Mesendoderm (in vitro differentiated cells): ENCODE results near the gene SLC4A5. TPM values are rescaled to one million over a fixed set of nuclear protein-coding genes. Genes with fewer than 3 reads are reported as not detected.

ENCODE experiments used
- DNase-seq: peaks from one replicate; pipeline ENCODE4 v3.0.0; 2013
- H2AK5ac ChIP-seq: 2 replicates; pipeline ENCODE4 v1.6.1; 2013; ENCODE audit warnings: low read length, inconsistent platforms
- H2BK120ac ChIP-seq: 2 replicates; pipeline ENCODE4 v1.6.1; 2013; ENCODE audit warnings: low read depth, mild to moderate bottlenecking, low read length, moderate library complexity, mixed read lengths
- H2BK15ac ChIP-seq: replicated peaks from 2 replicates; pipeline ENCODE4 v1.6.1; 2013; ENCODE audit warnings: low read depth, mild to moderate bottlenecking, moderate library complexity
- H2BK5ac ChIP-seq: 2 replicates; pipeline ENCODE4 v1.6.1; 2013; ENCODE audit warnings: low read length, inconsistent platforms
- H3K18ac ChIP-seq: 2 replicates; pipeline ENCODE4 v1.6.1; 2013; ENCODE audit warnings: mild to moderate bottlenecking, low read length, mixed read lengths
- H3K23ac ChIP-seq: one replicate; pipeline ENCODE4 v1.6.1; 2013; ENCODE audit warnings: low read length
- H3K27ac ChIP-seq: 2 replicates; pipeline ENCODE4 v1.5.1; 2013; ENCODE audit warnings: low read depth, mild to moderate bottlenecking, inconsistent platforms, low read length, moderate library complexity
- H3K27me3 ChIP-seq: 2 replicates; pipeline ENCODE4 v1.6.1; 2013; ENCODE audit warnings: low read length, control low read depth, mild to moderate bottlenecking, inconsistent platforms; ENCODE audit not compliant: insufficient read depth, poor library complexity
- H3K36me3 ChIP-seq: 2 replicates; pipeline ENCODE4 v1.6.1; 2013; ENCODE audit warnings: low read length, inconsistent platforms; ENCODE audit not compliant: control insufficient read depth, insufficient read depth
- H3K4ac ChIP-seq: one replicate; pipeline ENCODE4 v1.6.1; 2013; ENCODE audit warnings: low read depth, mild to moderate bottlenecking, low read length, moderate library complexity
- H3K4me1 ChIP-seq: 2 replicates; pipeline ENCODE4 v1.6.1; 2013; ENCODE audit warnings: low read depth, low read length, inconsistent platforms; ENCODE audit not compliant: control insufficient read depth
- H3K4me2 ChIP-seq: 2 replicates; pipeline ENCODE4 v1.6.1; 2013; ENCODE audit warnings: low read length
- H3K4me3 ChIP-seq: 2 replicates; pipeline ENCODE4 v1.5.1; 2013; ENCODE audit warnings: mild to moderate bottlenecking, low read length
- H3K56ac ChIP-seq: one replicate; pipeline ENCODE4 v1.6.1; 2013; ENCODE audit warnings: low read length
- H3K79me1 ChIP-seq: 2 replicates; pipeline ENCODE4 v1.6.1; 2013; ENCODE audit warnings: low read length, inconsistent platforms
- H3K79me2 ChIP-seq: 2 replicates; pipeline ENCODE4 v1.6.1; 2013; ENCODE audit warnings: mild to moderate bottlenecking, low read length; ENCODE audit not compliant: control insufficient read depth, insufficient read depth
- H3K9ac ChIP-seq: 2 replicates; pipeline ENCODE4 v1.6.1; 2013; ENCODE audit warnings: low read length, inconsistent platforms
- H4K5ac ChIP-seq: one replicate; pipeline ENCODE4 v1.6.1; 2013; ENCODE audit warnings: low read length
- H4K8ac ChIP-seq: one replicate; pipeline ENCODE4 v1.6.1; 2013; ENCODE audit warnings: low read depth, mild to moderate bottlenecking, control low read depth, low read length, moderate library complexity
- WGBS: extraction: QIAGEN DNeasy Blood & Tissue Kit; methylation state at CpG from one replicate; pipeline ENCODE4 v1.1.7; 2013; ENCODE audit warnings: low lambda C conversion rate, missing lambda C conversion rate; ENCODE audit not compliant: insufficient coverage; ENCODE audit errors: extremely low coverage; 5-methylcytosine and 5-hydroxymethylcytosine counted together
- small RNA-seq: library from polyadenylated mRNA; stranded (forward); fragments of <200 nt; extraction: miRNeasy Mini kit (QIAGEN cat#:217004); gene quantifications from one replicate; pipeline ENCODE3, GENCODE V24; 2013; ENCODE audit not compliant: insufficient read depth

The SLC4A5 gene

DNA sequence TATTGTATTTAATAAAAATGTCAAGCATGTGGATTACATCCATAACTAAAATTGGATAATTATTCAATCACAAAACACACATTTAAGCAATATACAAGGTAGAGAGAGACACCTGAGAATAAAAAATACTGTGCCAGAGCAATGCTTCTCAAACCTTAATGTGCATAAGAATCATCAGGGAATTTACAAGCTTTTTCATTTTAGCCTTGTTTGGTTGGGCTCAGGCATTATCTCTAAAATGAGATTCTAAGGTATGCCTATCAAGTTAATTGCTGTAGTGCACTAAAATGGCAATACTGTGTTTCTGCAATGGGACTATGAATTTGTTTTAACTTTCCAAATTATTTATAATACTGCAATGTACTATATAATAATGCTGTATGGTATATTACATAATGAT, 165.5 kb downstream of the SLC4A5 start:
- H2BK120ac ChIP-seq: no peak overlapping the region
- H4K5ac ChIP-seq: no peak overlapping the region
- no peak overlapping the region for H3K23ac ChIP-seq
- peak overlapping the region; percentile 64 for H3K4me2 ChIP-seq
- no peak overlapping the region for H3K27ac ChIP-seq
- no peak for DNase-seq
- H4K8ac ChIP-seq: no peak overlapping the region
- H3K4me1 ChIP-seq: no peaks in the 10 kb centered on the region
- H3K4me3 ChIP-seq: peak overlapping the region; percentile 73
- peak overlapping the region; percentile 94 for H3K9ac ChIP-seq
- no peaks in the 10 kb centered on the region for H3K27me3 ChIP-seq
- no peak overlapping the region for H2BK15ac ChIP-seq
- H2AK5ac ChIP-seq: no peak overlapping the region
- peaks cover 36% of the 10 kb centered on the region for H3K79me2 ChIP-seq
- no peaks in the 10 kb centered on the region for H3K36me3 ChIP-seq
- no peak overlapping the region for H3K18ac ChIP-seq
- H3K79me1 ChIP-seq: peaks cover 2% of the 10 kb centered on the region
- no peak overlapping the region for H3K4ac ChIP-seq
- no peak overlapping the region for H2BK5ac ChIP-seq
- peak overlapping the region; percentile 93 for H3K56ac ChIP-seq

DNA sequence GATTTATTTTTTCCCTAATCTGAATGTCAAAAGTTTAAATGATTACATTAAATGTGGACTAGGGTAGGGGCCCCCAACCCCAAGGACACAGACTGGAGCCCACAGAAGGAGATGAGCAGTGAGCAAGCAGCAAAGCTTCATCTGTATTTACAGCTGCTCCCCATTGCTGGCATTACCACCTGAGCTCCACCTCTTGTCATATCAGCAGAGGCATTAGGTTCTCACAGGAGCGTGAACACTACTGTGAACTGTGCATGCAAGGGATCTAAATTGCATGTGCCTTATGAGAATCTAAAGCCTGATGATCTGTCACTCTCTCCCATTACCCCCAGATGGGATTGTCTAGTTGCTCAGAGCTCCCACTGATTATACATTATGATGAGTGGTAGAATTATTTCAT, 168.3 kb downstream of the SLC4A5 start:
- DNase-seq: no peak
- no peak overlapping the region for H4K8ac ChIP-seq
- H3K4me1 ChIP-seq: no peaks in the 10 kb centered on the region
- H3K56ac ChIP-seq: no peak overlapping the region
- H2BK15ac ChIP-seq: no peak overlapping the region
- no peak overlapping the region for H3K9ac ChIP-seq
- peaks cover 5% of the 10 kb centered on the region for H3K79me1 ChIP-seq
- H3K4ac ChIP-seq: no peak overlapping the region
- WGBS: no CpG with 5 or more reads among the region's 1 CpG
- H4K5ac ChIP-seq: no peak overlapping the region
- peaks cover 39% of the 10 kb centered on the region for H3K79me2 ChIP-seq
- H2AK5ac ChIP-seq: no peak overlapping the region
- no peak overlapping the region for H2BK5ac ChIP-seq
- H3K18ac ChIP-seq: no peak overlapping the region
- H3K4me3 ChIP-seq: no peak overlapping the region
- peaks cover 2% of the 10 kb centered on the region for H3K36me3 ChIP-seq
- H3K4me2 ChIP-seq: no peak overlapping the region
- no peak overlapping the region for H3K23ac ChIP-seq
- H3K27me3 ChIP-seq: no peaks in the 10 kb centered on the region
- H3K27ac ChIP-seq: no peak overlapping the region
- H2BK120ac ChIP-seq: no peak overlapping the region

DNA sequence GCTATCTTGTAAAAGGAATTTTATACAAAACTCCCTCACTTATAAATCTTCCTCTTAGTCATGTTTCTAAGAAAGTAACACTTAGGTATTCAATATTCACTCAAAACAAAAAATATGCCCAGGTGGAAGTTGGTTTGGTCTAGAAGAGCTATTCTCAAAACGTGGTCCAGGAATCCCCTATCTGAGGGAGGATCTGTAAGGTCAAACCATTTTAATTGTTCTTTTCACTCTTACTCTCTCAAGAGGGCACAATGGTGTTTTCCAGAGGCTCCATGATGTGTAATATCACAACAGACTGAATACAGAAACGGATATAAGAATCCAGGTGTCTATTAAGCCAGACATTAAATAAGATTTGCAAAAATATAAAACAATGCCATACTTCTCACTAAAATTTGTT, 174.5 kb downstream of the SLC4A5 start:
- no peak overlapping the region for H3K9ac ChIP-seq
- H3K36me3 ChIP-seq: peaks cover 9% of the 10 kb centered on the region
- H2AK5ac ChIP-seq: no peak overlapping the region
- H3K56ac ChIP-seq: no peak overlapping the region
- H3K79me2 ChIP-seq: peaks cover 6% of the 10 kb centered on the region
- H3K23ac ChIP-seq: no peak overlapping the region
- no peak overlapping the region for H2BK5ac ChIP-seq
- H3K4me2 ChIP-seq: no peak overlapping the region
- no peak overlapping the region for H2BK120ac ChIP-seq
- no peak overlapping the region for H3K4ac ChIP-seq
- H2BK15ac ChIP-seq: no peak overlapping the region
- H3K27me3 ChIP-seq: no peaks in the 10 kb centered on the region
- H4K5ac ChIP-seq: no peak overlapping the region
- no peak overlapping the region for H3K27ac ChIP-seq
- DNase-seq: no peak
- no peak overlapping the region for H3K4me3 ChIP-seq
- WGBS: no CpG with 5 or more reads among the region's 2 CpGs
- H3K79me1 ChIP-seq: peaks cover 3% of the 10 kb centered on the region
- H4K8ac ChIP-seq: no peak overlapping the region
- H3K4me1 ChIP-seq: no peaks in the 10 kb centered on the region
- no peak overlapping the region for H3K18ac ChIP-seq

Small RNA genes within 50 kb of the gene (small RNA-seq; reads per million reads assigned to genes)
- gene RNU6-542P (not detected), gene TAF13P2 (not detected)
